Activated CD8-positive, alpha-beta memory T cell treated with anti-CD3 and anti-CD28 coated beads for 4 hours (primary cell): ENCODE measurements around the gene AVPR2.

Source experiments
- DNase-seq, 2 donors: peaks; one replicate each; pipeline ENCODE4 v3.0.0-alpha.2; 2020; ENCODE audit warnings: low read depth in 2 of 2

The AVPR2 gene

GRCh38 chrX:153903991-153904957 is at the start of gene AVPR2:
Gene AVPR2, plus strand, starts transcription at chrX:153904673. Its CDS starts 473 bp downstream, at chrX:153905146.
- no peak for DNase-seq

- DNase-seq = no peak
Measured at GRCh38 chrX:153854702-153855101, 49.8 kb upstream of the AVPR2 start.

- no peak for DNase-seq
Measured at GRCh38 chrX:153857348-153857903, 47.0 kb upstream of the AVPR2 start.

GRCh38 chrX:153861151-153861550 is 43.3 kb upstream of the AVPR2 start:
- DNase-seq = no peak

GRCh38 chrX:153861733-153862310 is 42.7 kb upstream of the AVPR2 start:
- no peak for DNase-seq

- DNase-seq = no peak
Measured at GRCh38 chrX:153862369-153863250, 41.9 kb upstream of the AVPR2 start.

- DNase-seq = no peak
Measured at GRCh38 chrX:153863251-153863991, 41.1 kb upstream of the AVPR2 start.

GRCh38 chrX:153864101-153864500 is 40.4 kb upstream of the AVPR2 start:
- DNase-seq = no peak

GRCh38 chrX:153864561-153865320 is 39.7 kb upstream of the AVPR2 start:
- DNase-seq = no peak

- DNase-seq = no peak
Measured at GRCh38 chrX:153865321-153865580, 39.2 kb upstream of the AVPR2 start.

- no peak for DNase-seq
Measured at GRCh38 chrX:153865685-153866084, 38.8 kb upstream of the AVPR2 start.

GRCh38 chrX:153866302-153867019 is 38.0 kb upstream of the AVPR2 start:
- DNase-seq = no peak

GRCh38 chrX:153867139-153867538 is 37.3 kb upstream of the AVPR2 start:
- no peak for DNase-seq

- no peak for DNase-seq
Measured at GRCh38 chrX:153867671-153868070, 36.8 kb upstream of the AVPR2 start.

GRCh38 chrX:153868576-153869472 is 35.6 kb upstream of the AVPR2 start:
- no peak for DNase-seq

- DNase-seq = no peak
Measured at GRCh38 chrX:153869473-153870287, 34.8 kb upstream of the AVPR2 start.

GRCh38 chrX:153870288-153870690 is 34.2 kb upstream of the AVPR2 start:
- DNase-seq = no peak

GRCh38 chrX:153870791-153871360 is 33.6 kb upstream of the AVPR2 start:
- no peak for DNase-seq
